IMR-90 (cell line): ENCODE measurements around the gene KCNV2. TPM values are rescaled to one million over a fixed set of nuclear protein-coding genes. Genes with fewer than 3 reads are reported as not detected.

Experiments
- ATAC-seq: fragments of 200-7000 bp; cut with Tn5 transposase; 2 replicates; pipeline ENCODE4 v1.9.1; 2020; ENCODE audit warnings: low read depth, mild to moderate bottlenecking, moderate library complexity
- BruUV-seq: library from RNA; stranded (reverse); fragments of 400-500 nt; replicated peaks from 2 replicates; lab custom pipeline; 2021; lab: Mats Ljungman, UMichigan
- CTCF ChIA-PET: fragments of 300-600 bp; formaldehyde crosslinking; extraction: SDS; loops from one replicate; lab custom pipeline; 2021; ENCODE audit warnings: antibody characterized with exemption; lab: Yijun Ruan, JAX
- POLR2A ChIA-PET: fragments of 300-600 bp; sonication (Branson Sonifier 250); formaldehyde crosslinking; loops from one replicate; lab custom pipeline; 2022; ENCODE audit warnings: antibody characterized with exemption; ENCODE audit not compliant: unreplicated experiment; lab: Charles Lee
- DNase-seq: peaks from one replicate; pipeline ENCODE4 v3.0.0; 2013
- H2AFZ ChIP-seq: replicated peaks from 2 replicates; pipeline ENCODE3; 2013; ENCODE audit warnings: low read length, mild to moderate bottlenecking; ENCODE audit not compliant: poor library complexity
- H2AK5ac ChIP-seq: 2 replicates; pipeline ENCODE4 v1.6.1; 2013; ENCODE audit warnings: low read depth, low read length, inconsistent platforms
- H2AK9ac ChIP-seq: replicated peaks from 2 replicates; pipeline ENCODE3; 2013; ENCODE audit warnings: mild to moderate bottlenecking, low read depth, low read length, moderate library complexity; ENCODE audit not compliant: poor library complexity
- H2BK120ac ChIP-seq: 2 replicates; pipeline ENCODE4 v1.6.1; 2013; ENCODE audit warnings: low read depth, low read length, inconsistent platforms
- H2BK15ac ChIP-seq: 3 replicates; pipeline ENCODE4 v1.6.1; 2013; ENCODE audit warnings: low read depth, low read length, inconsistent platforms
- H2BK20ac ChIP-seq: 2 replicates; pipeline ENCODE4 v1.6.1; 2013; ENCODE audit warnings: low read depth, mild to moderate bottlenecking, inconsistent platforms, low read length, moderate library complexity
- H2BK5ac ChIP-seq: 2 replicates; pipeline ENCODE4 v1.6.1; 2013; ENCODE audit warnings: mild to moderate bottlenecking, low read depth, low read length, inconsistent platforms; ENCODE audit not compliant: poor library complexity, severe bottlenecking
- H3K14ac ChIP-seq: replicated peaks from 2 replicates; pipeline ENCODE4 v1.6.1; 2013; ENCODE audit warnings: low read depth, low read length, inconsistent platforms
- H3K18ac ChIP-seq: 2 replicates; pipeline ENCODE4 v1.6.1; 2013; ENCODE audit warnings: low read depth, low read length, control low read depth
- H3K23ac ChIP-seq: 2 replicates; pipeline ENCODE4 v1.6.1; 2013; ENCODE audit warnings: low read depth, low read length, inconsistent platforms
- H3K27ac ChIP-seq: 2 replicates; pipeline ENCODE4 v1.5.1; 2013; ENCODE audit warnings: mild to moderate bottlenecking, control low read depth, low read length; ENCODE audit not compliant: insufficient read depth
- H3K27me3 ChIP-seq: 2 replicates; pipeline ENCODE4 v1.6.1; 2013; ENCODE audit warnings: low read length; ENCODE audit not compliant: control insufficient read depth, insufficient read depth
- H3K36me3 ChIP-seq: 2 replicates; pipeline ENCODE4 v1.6.1; 2013; ENCODE audit warnings: low read length, mixed read lengths; ENCODE audit not compliant: control insufficient read depth, insufficient read depth
- H3K4ac ChIP-seq: 2 replicates; pipeline ENCODE4 v1.6.1; 2013; ENCODE audit warnings: low read depth, low read length, inconsistent platforms
- H3K4me1 ChIP-seq: 2 replicates; pipeline ENCODE4 v1.6.1; 2013; ENCODE audit warnings: low read length, mixed read lengths; ENCODE audit not compliant: control insufficient read depth, insufficient read depth
- H3K4me2 ChIP-seq: 2 replicates; pipeline ENCODE4 v1.6.1; 2013; ENCODE audit warnings: low read depth, mild to moderate bottlenecking, control low read depth, low read length, moderate library complexity
- H3K4me3 ChIP-seq: 2 replicates; pipeline ENCODE4 v1.5.1; 2013; ENCODE audit warnings: low read depth, mild to moderate bottlenecking, control low read depth, low read length, moderate library complexity; ENCODE audit not compliant: insufficient read depth
- H3K56ac ChIP-seq: 2 replicates; pipeline ENCODE4 v1.6.1; 2013; ENCODE audit warnings: low read length, inconsistent platforms; ENCODE audit not compliant: insufficient read depth; ENCODE audit errors: extremely low read depth
- H3K79me1 ChIP-seq, 2 experiments: 2 replicates each; pipeline ENCODE4 v1.6.1; 2013; ENCODE audit warnings: low read length in 2 of 2, inconsistent platforms in 1 of 2, low read depth in 1 of 2
- H3K9ac ChIP-seq: 2 replicates; pipeline ENCODE4 v1.6.1; 2013; ENCODE audit warnings: low read depth, low read length, control low read depth
- H3K9me1 ChIP-seq: 2 replicates; pipeline ENCODE4 v1.6.1; 2013; ENCODE audit warnings: low read length, inconsistent platforms; ENCODE audit not compliant: insufficient read depth
- H3K9me3 ChIP-seq: 2 replicates; pipeline ENCODE4 v1.6.1; 2013; ENCODE audit warnings: low read length; ENCODE audit not compliant: control insufficient read depth, insufficient read depth
- H4K20me1 ChIP-seq: 2 replicates; pipeline ENCODE4 v1.6.1; 2013; ENCODE audit warnings: low read length, inconsistent platforms; ENCODE audit not compliant: insufficient read depth
- H4K5ac ChIP-seq: 2 replicates; pipeline ENCODE4 v1.6.1; 2013; ENCODE audit warnings: mild to moderate bottlenecking, low read depth, low read length, control low read depth
- H4K8ac ChIP-seq, 2 experiments: 2 replicates each; pipeline ENCODE4 v1.6.1; 2013; ENCODE audit warnings: low read depth in 2 of 2, low read length in 2 of 2, control low read depth in 1 of 2, inconsistent platforms in 1 of 2
- H4K91ac ChIP-seq: 2 replicates; pipeline ENCODE4 v1.6.1; 2013; ENCODE audit warnings: low read depth, low read length, inconsistent platforms; ENCODE audit not compliant: insufficient read depth
- BHLHE40 ChIP-seq: fragments of 150-350 bp; IDR thresholded peaks from 2 replicates; pipeline ENCODE4 v1.6.1; 2016; ENCODE audit warnings: mild to moderate bottlenecking, low read depth, low read length
- CEBPB ChIP-seq: IDR thresholded peaks from 2 replicates; pipeline ENCODE4 v1.6.1; 2012; ENCODE audit warnings: low read depth, low read length, improper control_type of control experiment
- CHD1 ChIP-seq: IDR thresholded peaks from 2 replicates; pipeline ENCODE4 v1.6.1; 2012; ENCODE audit warnings: low read depth, low read length, improper control_type of control experiment
- FOS ChIP-seq: fragments of 150-350 bp; IDR thresholded peaks from 2 replicates; pipeline ENCODE4 v1.6.1; 2016; ENCODE audit warnings: low read depth, low read length
- MAFK ChIP-seq: IDR thresholded peaks from 2 replicates; pipeline ENCODE4 v1.6.1; 2012; ENCODE audit warnings: low read depth, low read length, improper control_type of control experiment
- MAZ ChIP-seq: IDR thresholded peaks from 2 replicates; pipeline ENCODE4 v1.6.1; 2012; ENCODE audit warnings: low read depth, mild to moderate bottlenecking, low read length, improper control_type of control experiment, moderate library complexity, borderline replicate concordance
- MXI1 ChIP-seq: IDR thresholded peaks from 2 replicates; pipeline ENCODE4 v1.6.1; 2012; ENCODE audit warnings: low read depth, mild to moderate bottlenecking, low read length, moderate library complexity, borderline replicate concordance
- NFE2L2 ChIP-seq: fragments of 150-350 bp; IDR thresholded peaks from 2 replicates; pipeline ENCODE4 v1.6.1; 2016; ENCODE audit warnings: low read depth, mild to moderate bottlenecking, low read length
- POLR2A ChIP-seq: IDR thresholded peaks from 2 replicates; pipeline ENCODE4 v1.6.1; 2012; ENCODE audit warnings: mild to moderate bottlenecking, low read depth, low read length
- RAD21 ChIP-seq: IDR thresholded peaks from 2 replicates; pipeline ENCODE4 v1.6.1; 2012; ENCODE audit warnings: low read length, improper control_type of control experiment
- RCOR1 ChIP-seq: IDR thresholded peaks from 2 replicates; pipeline ENCODE4 v1.6.1; 2012; ENCODE audit warnings: mild to moderate bottlenecking, low read length, improper control_type of control experiment; ENCODE audit not compliant: insufficient replicate concordance
- RFX5 ChIP-seq: IDR thresholded peaks from 2 replicates; pipeline ENCODE4 v1.8.0; 2012; ENCODE audit warnings: low read depth, mild to moderate bottlenecking, low read length, moderate library complexity
- SMC3 ChIP-seq: fragments of 150-350 bp; IDR thresholded peaks from 2 replicates; pipeline ENCODE4 v1.6.1; 2016; ENCODE audit warnings: low read depth, mild to moderate bottlenecking, antibody characterized with exemption, low read length, moderate library complexity
- WGBS, 2 experiments: methylation state at CpG; one replicate each; pipeline versions ENCODE4 v1.1.5 to v1.1.7; 2013; ENCODE audit warnings: missing lambda C conversion rate in 2 of 2; ENCODE audit not compliant: insufficient read length in 1 of 2; ENCODE audit errors: extremely low coverage in 2 of 2; 5-methylcytosine and 5-hydroxymethylcytosine counted together
- dilution Hi-C: fragments of 300-500 bp; cut with HindIII; formaldehyde crosslinking; loops from one replicate; pipeline ENCODE4 v1.14.3; 2018; ENCODE audit warnings: low sequenced_read_pairs; ENCODE audit not compliant: unreplicated experiment
- in situ Hi-C: fragments of 300-500 bp; cut with MboI; formaldehyde crosslinking; loops from 3 replicates; pipeline ENCODE4 v1.14.3; 2019; ENCODE audit warnings: low sequenced_read_pairs, inconsistent platforms, mixed read lengths
- intact Hi-C: fragments of 100-400 bp; cut with micrococcal nuclease; formaldehyde crosslinking; loops from 2 replicates; pipeline ENCODE4 v1.10.0; 2022
- polyA plus RNA-seq, 3 experiments: library from polyadenylated mRNA; depleted of rRNA; stranded (reverse); fragments of >200 nt; gene quantifications; 2 replicates each; pipeline ENCODE4 v1.2.3, GENCODE V29; 2012; ENCODE audit warnings: low replicate concordance in 1 of 3
- total RNA-seq: library from RNA; depleted of rRNA; stranded (reverse); fragments of >200 nt; gene quantifications from 2 replicates; pipeline ENCODE4 v1.2.3, GENCODE V29; 2012
- TF ChIP-seq, protein P1 (sequence below): fragments of 150-350 bp; IDR thresholded peaks from 2 replicates; pipeline ENCODE4 v1.6.1; 2016; ENCODE audit warnings: low read depth, mild to moderate bottlenecking, low read length, moderate library complexity, borderline replicate concordance
- TF ChIP-seq, protein P2 (sequence below): fragments of 150-350 bp; IDR thresholded peaks from 2 replicates; pipeline ENCODE4 v1.6.1; 2017; ENCODE audit warnings: mild to moderate bottlenecking, antibody characterized with exemption, low read length, low read depth
- TF ChIP-seq, protein P3 (sequence below): conservative IDR thresholded peaks from 2 replicates; pipeline ENCODE4 v1.5.1; 2012; ENCODE audit warnings: mild to moderate bottlenecking, low read depth, low read length, improper control_type of control experiment

KCNV2 gene
- total and polyA plus RNA-seq, 2 of the 4 experiments (the other 2 are of a cell fraction): not detected

DNA sequence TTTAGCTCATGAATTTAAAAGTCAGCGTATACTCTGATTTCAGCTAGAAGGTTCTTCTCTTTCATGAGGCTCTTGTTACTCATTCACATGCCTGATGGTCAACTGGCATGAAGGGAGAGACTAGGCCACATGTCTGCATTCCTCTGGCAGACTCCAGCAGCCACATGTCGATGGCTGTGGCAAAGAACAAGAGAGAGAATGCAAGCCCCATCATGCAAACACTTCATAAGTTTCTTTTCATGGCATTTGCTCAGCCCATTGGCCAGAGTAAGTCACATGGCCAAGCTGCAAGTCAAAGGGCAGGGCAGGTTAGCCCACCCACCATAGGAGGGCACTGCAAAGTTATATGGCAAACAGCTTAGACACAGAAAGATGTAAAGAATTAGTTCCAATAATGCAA is 5.4 kb downstream of the KCNV2 start:
- peaks cover under 1% of the 10 kb centered on the region for H3K4me1 ChIP-seq
- H3K56ac ChIP-seq: no peak overlapping the region
- H2BK120ac ChIP-seq: no peak overlapping the region
- H2AFZ ChIP-seq: no peak overlapping the region
- no peak overlapping the region for H2BK15ac ChIP-seq
- DNase-seq (peak; percentile 59), ATAC-seq (no peak; the same call in 1 of the 2 replicates)
- H3K23ac ChIP-seq: no peak overlapping the region
- no peak overlapping the region for H2AK5ac ChIP-seq
- no peak overlapping the region for H4K5ac ChIP-seq
- no peak overlapping the region for H3K9ac ChIP-seq
- dilution Hi-C loops: no loop called here
- H3K9me3 ChIP-seq: no peaks in the 10 kb centered on the region
- no peak overlapping the region for H3K4me2 ChIP-seq
- H3K36me3 ChIP-seq: peaks cover 3% of the 10 kb centered on the region; the same call in 1 of the 2 replicates
- H4K8ac ChIP-seq: no peak overlapping the region
- no peak overlapping the region for H4K91ac ChIP-seq
- no peak overlapping the region for H3K4me3 ChIP-seq
- intact Hi-C loops: loop anchor here (10.0 kb wide), 2 partner anchors 398 to 708 kb away; partner anchors contain the start of gene SMARCA2
- no peak overlapping the region for H2BK5ac ChIP-seq
- H3K18ac ChIP-seq: no peak overlapping the region
- no peak overlapping the region for H2BK20ac ChIP-seq
- in situ Hi-C loops: loop anchor here (10.0 kb wide), 2 partner anchors 488 to 588 kb away; no protein-coding TSS in a partner anchor
- H2AK9ac ChIP-seq: no peak overlapping the region
- no peak overlapping the region for H3K14ac ChIP-seq
- no peak overlapping the region for H3K27ac ChIP-seq
- no CpG with 5 or more reads among the region's 2 CpGs for WGBS, 2 experiments
- H3K9me1 ChIP-seq: peaks cover 5% of the 10 kb centered on the region; the same call in 1 of the 2 replicates
- BruUV-seq: no TSS peak
- H3K27me3 ChIP-seq: no peaks in the 10 kb centered on the region
- ChIA-PET POLR2A (no interaction called here), CTCF (interaction anchor here (0.5 kb wide), 1 partner anchor 24 kb away, joined by 3 read pairs; no protein-coding TSS in a partner anchor)
- no peaks in the 10 kb centered on the region for H4K20me1 ChIP-seq
- TF ChIP-seq NFE2L2: no peak
- TF ChIP-seq, protein P1, sequence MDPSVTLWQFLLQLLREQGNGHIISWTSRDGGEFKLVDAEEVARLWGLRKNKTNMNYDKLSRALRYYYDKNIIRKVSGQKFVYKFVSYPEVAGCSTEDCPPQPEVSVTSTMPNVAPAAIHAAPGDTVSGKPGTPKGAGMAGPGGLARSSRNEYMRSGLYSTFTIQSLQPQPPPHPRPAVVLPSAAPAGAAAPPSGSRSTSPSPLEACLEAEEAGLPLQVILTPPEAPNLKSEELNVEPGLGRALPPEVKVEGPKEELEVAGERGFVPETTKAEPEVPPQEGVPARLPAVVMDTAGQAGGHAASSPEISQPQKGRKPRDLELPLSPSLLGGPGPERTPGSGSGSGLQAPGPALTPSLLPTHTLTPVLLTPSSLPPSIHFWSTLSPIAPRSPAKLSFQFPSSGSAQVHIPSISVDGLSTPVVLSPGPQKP: no peak
- no peak for TF ChIP-seq RAD21
- no peak for TF ChIP-seq RCOR1
- TF ChIP-seq MAZ: no peak
- TF ChIP-seq CHD1: no peak
- TF ChIP-seq SMC3: no peak
- no peak for TF ChIP-seq BHLHE40
- TF ChIP-seq RFX5: no peak
- TF ChIP-seq, protein P2, sequence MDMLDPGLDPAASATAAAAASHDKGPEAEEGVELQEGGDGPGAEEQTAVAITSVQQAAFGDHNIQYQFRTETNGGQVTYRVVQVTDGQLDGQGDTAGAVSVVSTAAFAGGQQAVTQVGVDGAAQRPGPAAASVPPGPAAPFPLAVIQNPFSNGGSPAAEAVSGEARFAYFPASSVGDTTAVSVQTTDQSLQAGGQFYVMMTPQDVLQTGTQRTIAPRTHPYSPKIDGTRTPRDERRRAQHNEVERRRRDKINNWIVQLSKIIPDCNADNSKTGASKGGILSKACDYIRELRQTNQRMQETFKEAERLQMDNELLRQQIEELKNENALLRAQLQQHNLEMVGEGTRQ: peak; percentile 49; the same call in 1 of the 2 replicates
- TF ChIP-seq, protein P3, sequence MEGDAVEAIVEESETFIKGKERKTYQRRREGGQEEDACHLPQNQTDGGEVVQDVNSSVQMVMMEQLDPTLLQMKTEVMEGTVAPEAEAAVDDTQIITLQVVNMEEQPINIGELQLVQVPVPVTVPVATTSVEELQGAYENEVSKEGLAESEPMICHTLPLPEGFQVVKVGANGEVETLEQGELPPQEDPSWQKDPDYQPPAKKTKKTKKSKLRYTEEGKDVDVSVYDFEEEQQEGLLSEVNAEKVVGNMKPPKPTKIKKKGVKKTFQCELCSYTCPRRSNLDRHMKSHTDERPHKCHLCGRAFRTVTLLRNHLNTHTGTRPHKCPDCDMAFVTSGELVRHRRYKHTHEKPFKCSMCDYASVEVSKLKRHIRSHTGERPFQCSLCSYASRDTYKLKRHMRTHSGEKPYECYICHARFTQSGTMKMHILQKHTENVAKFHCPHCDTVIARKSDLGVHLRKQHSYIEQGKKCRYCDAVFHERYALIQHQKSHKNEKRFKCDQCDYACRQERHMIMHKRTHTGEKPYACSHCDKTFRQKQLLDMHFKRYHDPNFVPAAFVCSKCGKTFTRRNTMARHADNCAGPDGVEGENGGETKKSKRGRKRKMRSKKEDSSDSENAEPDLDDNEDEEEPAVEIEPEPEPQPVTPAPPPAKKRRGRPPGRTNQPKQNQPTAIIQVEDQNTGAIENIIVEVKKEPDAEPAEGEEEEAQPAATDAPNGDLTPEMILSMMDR: no peak
- no peak for TF ChIP-seq POLR2A
- no peak for TF ChIP-seq CEBPB
- peak; percentile 36; the same call in 1 of the 2 replicates for TF ChIP-seq MXI1
- TF ChIP-seq MAFK: no peak
- TF ChIP-seq FOS: no peak
- no peak overlapping the region for H3K4ac ChIP-seq
- no peaks in the 10 kb centered on the region for H3K79me1 ChIP-seq
